ENCODE measurements around the gene IGF2BP2. TPM values are rescaled to one million over a fixed set of nuclear protein-coding genes. Genes with fewer than 3 reads are reported as not detected.

IGF2BP2 gene
- 147 and 152 TPM in 2 replicates for total RNA-seq (ENCODE audit: low replicate concordance)

DNA sequence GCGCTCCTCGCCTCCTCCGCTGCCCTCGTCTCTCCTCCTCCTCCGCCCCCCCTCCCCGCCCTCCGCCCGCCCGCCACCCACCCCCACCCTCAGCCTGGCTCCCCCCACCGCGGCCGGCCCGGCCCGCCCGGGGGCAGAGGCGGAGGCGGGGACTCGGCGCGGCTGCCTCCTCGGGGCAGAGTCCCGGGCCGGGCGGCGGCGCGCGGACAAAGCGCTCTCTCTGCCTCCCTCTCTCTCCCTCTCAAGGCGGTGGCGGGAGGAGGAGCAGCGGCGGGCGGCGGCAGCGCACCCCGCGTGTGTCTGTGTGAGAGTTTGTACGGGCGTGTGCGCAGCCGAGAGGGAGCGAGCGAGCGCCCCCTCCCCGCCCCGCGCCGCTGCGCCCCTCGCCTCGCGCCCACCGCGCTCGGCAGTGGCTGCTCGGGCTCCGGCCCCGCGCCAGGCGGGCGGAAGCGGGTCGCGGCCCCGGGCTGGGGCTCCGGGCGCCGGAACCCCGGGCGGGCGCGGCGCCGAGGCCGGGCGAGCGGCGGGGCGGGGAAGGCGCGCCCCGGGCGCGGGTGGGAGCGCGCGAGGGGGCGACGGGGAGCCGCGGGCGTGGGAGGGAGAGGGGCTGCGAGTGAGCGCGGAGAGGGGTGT is at the start of gene IGF2BP2:
Gene IGF2BP2, minus strand, starts transcription at position 37 of the 633 bp plus-strand sequence. CDS start 82 bp downstream, outside the sequence.
- peak within 1 kb of the TSS; percentile 99 for H3K9ac ChIP-seq
- H3K4me3 Mint-ChIP-seq: peak within 1 kb of the TSS; percentile 98
- peak; percentile 96 for DNase-seq (ENCODE audit: low spot score)
- peak within 1 kb of the TSS; percentile 97 for H3K27ac ChIP-seq
- H3K4me1 Mint-ChIP-seq: peaks cover 34% of the 10 kb centered on the region
- H2AFZ ChIP-seq (replicated peaks): peak within 1 kb of the TSS; percentile 28
- peaks cover 88% of the 10 kb centered on the region for H3K79me2 ChIP-seq (ENCODE audit: low read depth)
- peaks cover 13% of the 10 kb centered on the region for H3F3A ChIP-seq (ENCODE audit: low read depth)
- peaks cover 14% of the 10 kb centered on the region for H3K36me3 ChIP-seq
- H3K27me3 ChIP-seq: no peaks in the 10 kb centered on the region
- H3K9me3 Mint-ChIP-seq: peaks cover 8% of the 10 kb centered on the region
- peaks cover 3% of the 10 kb centered on the region for H3K27me3 Mint-ChIP-seq (ENCODE audit: insufficient read depth, low read depth)
- peaks cover 29% of the 10 kb centered on the region for H3K4me1 ChIP-seq
- no peaks in the 10 kb centered on the region for H3K9me3 ChIP-seq (ENCODE audit: low read depth)
- peaks cover 39% of the 10 kb centered on the region for H4K20me1 ChIP-seq (ENCODE audit: low read depth)
- peak within 1 kb of the TSS; percentile 99 for H3K27ac Mint-ChIP-seq
- H3K36me3 Mint-ChIP-seq: peaks cover 28% of the 10 kb centered on the region
- TF ChIP-seq EZH2phosphoT487 (IDR thresholded peaks at IDR 0.05): no peak
- TF ChIP-seq CTCF (IDR thresholded peaks at IDR 0.05): peak; percentile 35
- no peak for TF ChIP-seq EZH2 (IDR thresholded peaks at IDR 0.05)
- H3K4me3 ChIP-seq: peak within 1 kb of the TSS; percentile 94
- peak within 1 kb of the TSS; percentile 95 for H3K4me2 ChIP-seq

- Mint-ChIP-seq H3K4me1 (peaks cover 3% of the 10 kb centered on the region), H3K27ac (no peak overlapping the region), H3K36me3 (no peaks in the 10 kb centered on the region), H3K9me3 (no peaks in the 10 kb centered on the region), H3K27me3 (ENCODE audit: insufficient read depth, low read depth) (peaks cover 5% of the 10 kb centered on the region), H3K4me3 (no peak overlapping the region)
- H2AFZ ChIP-seq (replicated peaks): no peak overlapping the region
- no peak overlapping the region for H3K27ac ChIP-seq
- H3F3A ChIP-seq (ENCODE audit: low read depth): no peaks in the 10 kb centered on the region
- no peaks in the 10 kb centered on the region for H3K79me2 ChIP-seq (ENCODE audit: low read depth)
- H3K4me1 ChIP-seq: no peaks in the 10 kb centered on the region
- no peaks in the 10 kb centered on the region for H3K9me3 ChIP-seq (ENCODE audit: low read depth)
- no peaks in the 10 kb centered on the region for H3K36me3 ChIP-seq
- H3K27me3 ChIP-seq: no peaks in the 10 kb centered on the region
- no peaks in the 10 kb centered on the region for H4K20me1 ChIP-seq (ENCODE audit: low read depth)
- no peak overlapping the region for H3K9ac ChIP-seq
- TF ChIP-seq EZH2 (IDR thresholded peaks at IDR 0.05) (no peak), EZH2phosphoT487 (IDR thresholded peaks at IDR 0.05) (no peak), CTCF (IDR thresholded peaks at IDR 0.05) (no peak)
- H3K4me3 ChIP-seq: no peak overlapping the region
- DNase-seq (ENCODE audit: low spot score): no peak
- no peak overlapping the region for H3K4me2 ChIP-seq
Measured at GRCh38 chr3:185874119-185874518, 49.3 kb upstream of the IGF2BP2 start.

DNA sequence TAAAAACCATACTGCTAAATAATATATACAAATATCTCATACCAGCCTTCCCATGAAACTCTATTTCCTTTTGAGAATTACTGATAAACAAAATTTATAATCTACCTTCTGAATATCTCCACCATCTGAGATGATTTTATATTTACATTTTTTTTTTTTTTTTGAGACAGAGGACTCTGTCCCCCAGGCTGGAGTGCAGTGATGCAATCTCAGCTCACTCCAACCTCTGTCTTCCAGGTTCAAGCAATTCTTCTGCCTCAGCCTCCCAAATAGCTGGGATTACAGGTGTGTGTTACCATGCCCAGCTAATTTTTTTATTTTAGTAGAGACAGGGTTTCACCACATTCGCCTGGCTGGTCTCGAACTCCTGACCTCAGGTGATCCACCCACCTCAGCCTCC is 42.8 kb upstream of the IGF2BP2 start:
- H3K4me1 Mint-ChIP-seq: peaks cover 5% of the 10 kb centered on the region
- Histone ChIP-seq H3K4me3 (no peak overlapping the region), H3K9ac (no peak overlapping the region), H4K20me1 (ENCODE audit: low read depth) (no peaks in the 10 kb centered on the region), H3K4me1 (peaks cover 10% of the 10 kb centered on the region), H3K9me3 (ENCODE audit: low read depth) (no peaks in the 10 kb centered on the region), H3F3A (ENCODE audit: low read depth) (no peaks in the 10 kb centered on the region), H3K27me3 (no peaks in the 10 kb centered on the region), H2AFZ (replicated peaks) (no peak overlapping the region), H3K4me2 (no peak overlapping the region), H3K79me2 (ENCODE audit: low read depth) (no peaks in the 10 kb centered on the region), H3K36me3 (no peaks in the 10 kb centered on the region), H3K27ac (no peak overlapping the region)
- H3K36me3 Mint-ChIP-seq: no peaks in the 10 kb centered on the region
- DNase-seq (ENCODE audit: low spot score): no peak
- no peak for TF ChIP-seq CTCF (IDR thresholded peaks at IDR 0.05)
- TF ChIP-seq EZH2 (IDR thresholded peaks at IDR 0.05): no peak
- TF ChIP-seq EZH2phosphoT487 (IDR thresholded peaks at IDR 0.05): no peak
- H3K27ac Mint-ChIP-seq: no peak overlapping the region
- no peaks in the 10 kb centered on the region for H3K9me3 Mint-ChIP-seq
- no peak overlapping the region for H3K4me3 Mint-ChIP-seq
- peaks cover 2% of the 10 kb centered on the region for H3K27me3 Mint-ChIP-seq (ENCODE audit: insufficient read depth, low read depth)
